Suprapubic skin (tissue), 3 donors: ENCODE measurements around the gene KLF15.

Source experiments
- EP300 ChIP-seq: sonication (generic); formaldehyde crosslinking; IDR thresholded peaks from one replicate; pipeline ENCODE4 v1.6.1; 2017; ENCODE audit warnings: antibody characterized with exemption
- POLR2A ChIP-seq, 2 donors: fragments of 450-650 bp; IDR thresholded peaks; one replicate each; pipeline ENCODE4 v1.6.1; 2017; ENCODE audit warnings: antibody characterized with exemption in 2 of 2, mild to moderate bottlenecking in 2 of 2, moderate library complexity in 2 of 2
- TF ChIP-seq, protein P1 (sequence below), 2 donors: fragments of 200-600 bp in 1 of 2; fragments of 450-650 bp in 1 of 2; sonication (generic) in 1 of 2; IDR thresholded peaks; one replicate each; pipeline ENCODE4 v1.5.1; 2016 to 2019; ENCODE audit warnings: antibody characterized with exemption in 2 of 2, mild to moderate bottlenecking in 1 of 2, moderate library complexity in 1 of 2

GRCh38 chr3:126354776-126355175 lies 2.4 kb downstream of the KLF15 start:
- TF ChIP-seq POLR2A (IDR thresholded peaks at IDR 0.05) (no peak), EP300 (no peak)
- TF ChIP-seq, protein P1, sequence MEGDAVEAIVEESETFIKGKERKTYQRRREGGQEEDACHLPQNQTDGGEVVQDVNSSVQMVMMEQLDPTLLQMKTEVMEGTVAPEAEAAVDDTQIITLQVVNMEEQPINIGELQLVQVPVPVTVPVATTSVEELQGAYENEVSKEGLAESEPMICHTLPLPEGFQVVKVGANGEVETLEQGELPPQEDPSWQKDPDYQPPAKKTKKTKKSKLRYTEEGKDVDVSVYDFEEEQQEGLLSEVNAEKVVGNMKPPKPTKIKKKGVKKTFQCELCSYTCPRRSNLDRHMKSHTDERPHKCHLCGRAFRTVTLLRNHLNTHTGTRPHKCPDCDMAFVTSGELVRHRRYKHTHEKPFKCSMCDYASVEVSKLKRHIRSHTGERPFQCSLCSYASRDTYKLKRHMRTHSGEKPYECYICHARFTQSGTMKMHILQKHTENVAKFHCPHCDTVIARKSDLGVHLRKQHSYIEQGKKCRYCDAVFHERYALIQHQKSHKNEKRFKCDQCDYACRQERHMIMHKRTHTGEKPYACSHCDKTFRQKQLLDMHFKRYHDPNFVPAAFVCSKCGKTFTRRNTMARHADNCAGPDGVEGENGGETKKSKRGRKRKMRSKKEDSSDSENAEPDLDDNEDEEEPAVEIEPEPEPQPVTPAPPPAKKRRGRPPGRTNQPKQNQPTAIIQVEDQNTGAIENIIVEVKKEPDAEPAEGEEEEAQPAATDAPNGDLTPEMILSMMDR (IDR thresholded peaks at IDR 0.05), result no peak
